Measurements from ENCODE around the gene NDUFB2.

DNA sequence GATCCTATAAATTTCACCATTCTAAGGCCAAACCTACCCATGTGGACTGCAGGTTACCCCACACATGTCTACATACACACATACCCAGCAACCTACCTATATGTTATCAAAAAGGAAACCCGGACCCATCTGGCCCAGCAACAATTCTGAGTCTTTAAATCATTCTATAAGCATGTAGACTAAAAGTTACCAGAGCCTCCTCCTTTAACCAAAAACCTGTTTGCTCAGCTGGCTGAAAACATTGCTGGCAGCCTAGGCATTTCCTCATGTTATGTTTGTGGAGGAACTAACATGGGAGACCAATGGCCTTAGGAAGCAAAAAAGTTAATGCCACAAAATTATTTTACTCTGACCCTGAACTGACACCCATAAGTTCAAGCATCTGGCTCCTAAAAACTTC is 29.0 kb upstream of the NDUFB2 start:
- TF ChIP-seq, protein P1, sequence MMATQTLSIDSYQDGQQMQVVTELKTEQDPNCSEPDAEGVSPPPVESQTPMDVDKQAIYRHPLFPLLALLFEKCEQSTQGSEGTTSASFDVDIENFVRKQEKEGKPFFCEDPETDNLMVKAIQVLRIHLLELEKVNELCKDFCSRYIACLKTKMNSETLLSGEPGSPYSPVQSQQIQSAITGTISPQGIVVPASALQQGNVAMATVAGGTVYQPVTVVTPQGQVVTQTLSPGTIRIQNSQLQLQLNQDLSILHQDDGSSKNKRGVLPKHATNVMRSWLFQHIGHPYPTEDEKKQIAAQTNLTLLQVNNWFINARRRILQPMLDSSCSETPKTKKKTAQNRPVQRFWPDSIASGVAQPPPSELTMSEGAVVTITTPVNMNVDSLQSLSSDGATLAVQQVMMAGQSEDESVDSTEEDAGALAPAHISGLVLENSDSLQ (IDR thresholded peaks at IDR 0.05) = no peak
- TF ChIP-seq ZNF384 (IDR thresholded peaks at IDR 0.05) (no peak), TARDBP (IDR thresholded peaks at IDR 0.05) (no peak), FOXA1 (IDR thresholded peaks at IDR 0.05) (no peak), FOXK2 (IDR thresholded peaks at IDR 0.05) (no peak)
